Neural cell (in vitro differentiated cells): ENCODE results near the gene CYP4Z1.

Experiments
- CTCF ChIP-seq: fragments of 450-650 bp; IDR thresholded peaks from 2 replicates; pipeline ENCODE4 v1.5.1; 2014; ENCODE audit warnings: antibody characterized with exemption, mild to moderate bottlenecking, moderate library complexity; ENCODE audit not compliant: poor library complexity, severe bottlenecking
- EP300 ChIP-seq: fragments of 450-650 bp; conservative IDR thresholded peaks from 2 replicates; pipeline ENCODE4 v1.6.1; 2014; ENCODE audit warnings: antibody characterized with exemption, mild to moderate bottlenecking, moderate library complexity; ENCODE audit not compliant: poor library complexity, severe bottlenecking
- EZH2 ChIP-seq: fragments of 200-600, 300-800 bp; shearing (Covaris generic), sonication (generic); IDR thresholded peaks from 2 replicates; pipeline ENCODE4 v1.6.1; 2014; ENCODE audit warnings: antibody characterized with exemption, low read length, borderline replicate concordance, mild to moderate bottlenecking; ENCODE audit not compliant: insufficient read depth, poor library complexity, severe bottlenecking
- POLR2AphosphoS5 ChIP-seq: IDR thresholded peaks from 2 replicates; pipeline ENCODE4 v1.6.1; 2012
- RAD21 ChIP-seq: fragments of 450-650 bp; conservative IDR thresholded peaks from 2 replicates; pipeline ENCODE4 v1.6.1; 2014; ENCODE audit warnings: antibody characterized with exemption, mild to moderate bottlenecking, moderate library complexity
- REST ChIP-seq: IDR thresholded peaks from 2 replicates; pipeline ENCODE4 v1.6.1; 2012; ENCODE audit warnings: borderline replicate concordance
- TAF1 ChIP-seq: IDR thresholded peaks from 2 replicates; pipeline ENCODE4 v1.6.1; 2012; ENCODE audit warnings: low read depth

GRCh38 chr1:47137198-47137597, 70.2 kb downstream of the CYP4Z1 start, which contains the start of gene CYP4A22:
- TF ChIP-seq TAF1 (no peak), CTCF (no peak), RAD21 (no peak), EP300 (no peak), REST (no peak), EZH2 (no peak), POLR2AphosphoS5 (no peak)
